ENCODE data around the gene ZNF14. TPM values are rescaled to one million over a fixed set of nuclear protein-coding genes. Genes with fewer than 3 reads are reported as not detected.

The ZNF14 gene
- total and polyA plus RNA-seq, 7 donors = 1.2 to 14.5 (median 7.8) TPM

DNA sequence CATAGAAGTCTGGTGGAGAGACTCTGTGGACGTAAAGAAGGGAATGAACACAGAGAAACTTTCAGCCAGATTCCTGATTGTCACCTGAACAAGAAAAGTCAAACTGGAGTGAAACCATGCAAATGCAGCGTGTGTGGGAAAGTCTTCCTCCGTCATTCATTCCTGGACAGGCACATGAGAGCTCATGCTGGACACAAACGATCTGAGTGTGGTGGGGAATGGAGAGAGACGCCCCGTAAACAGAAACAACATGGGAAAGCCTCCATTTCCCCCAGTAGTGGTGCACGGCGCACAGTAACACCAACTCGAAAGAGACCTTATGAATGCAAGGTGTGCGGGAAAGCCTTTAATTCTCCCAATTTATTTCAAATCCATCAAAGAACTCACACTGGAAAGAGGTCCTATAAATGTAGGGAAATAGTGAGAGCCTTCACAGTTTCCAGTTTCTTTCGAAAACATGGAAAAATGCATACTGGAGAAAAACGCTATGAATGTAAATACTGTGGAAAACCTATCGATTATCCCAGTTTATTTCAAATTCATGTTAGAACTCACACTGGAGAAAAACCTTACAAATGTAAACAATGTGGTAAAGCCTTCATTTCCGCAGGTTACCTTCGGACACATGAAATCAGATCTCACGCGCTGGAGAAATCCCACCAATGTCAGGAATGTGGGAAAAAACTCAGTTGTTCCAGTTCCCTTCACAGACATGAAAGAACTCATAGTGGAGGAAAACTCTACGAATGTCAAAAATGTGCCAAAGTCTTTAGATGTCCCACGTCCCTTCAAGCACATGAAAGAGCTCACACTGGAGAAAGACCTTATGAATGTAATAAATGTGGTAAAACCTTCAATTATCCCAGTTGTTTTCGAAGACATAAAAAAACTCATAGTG, 53.5 kb downstream of the ZNF14 start:
- WGBS, 2 donors = 97 to 98% methylated on average over 20 of the region's 20 CpGs
- DNase-seq = no peak
- H3K4me3 ChIP-seq = no peak overlapping the region
- H3K9me3 ChIP-seq = peaks cover 0 to 28% (median 0%) of the 10 kb centered on the region in 4 donors
- peaks cover 12 to 64% (median 31%) of the 10 kb centered on the region in 4 donors for H3K36me3 ChIP-seq
- H3K27me3 ChIP-seq = no peaks in the 10 kb centered on the region
- TF ChIP-seq EP300 (IDR thresholded peaks at IDR 0.05) = no peak
- no peak for TF ChIP-seq CTCF (IDR thresholded peaks at IDR 0.05)
- no peak for TF ChIP-seq POLR2AphosphoS5 (IDR thresholded peaks at IDR 0.05)
- no peak for TF ChIP-seq POLR2A (IDR thresholded peaks at IDR 0.05)
- H3K4me1 ChIP-seq = no peaks in the 10 kb centered on the region
- intact Hi-C loops (cut with DNase I) = no loop called here
- H3K27ac ChIP-seq = no peak overlapping the region

- peaks cover 0 to 28% (median 0%) of the 10 kb centered on the region in 4 donors for H3K9me3 ChIP-seq
- no peaks in the 10 kb centered on the region for H3K4me1 ChIP-seq
- no peaks in the 10 kb centered on the region for H3K27me3 ChIP-seq
- DNase-seq = no peak
- TF ChIP-seq EP300 (IDR thresholded peaks at IDR 0.05) = no peak
- no peak for TF ChIP-seq POLR2AphosphoS5 (IDR thresholded peaks at IDR 0.05)
- no peak for TF ChIP-seq CTCF (IDR thresholded peaks at IDR 0.05)
- no peak for TF ChIP-seq POLR2A (IDR thresholded peaks at IDR 0.05)
- peaks cover 12 to 69% (median 31%) of the 10 kb centered on the region in 4 donors for H3K36me3 ChIP-seq
- no peak overlapping the region for H3K4me3 ChIP-seq
- intact Hi-C loops (cut with DNase I) = no loop called here
- WGBS, 2 donors = 96 to 97% methylated on average over 7 of the region's 7 CpGs
- H3K27ac ChIP-seq = no peak overlapping the region
Observed at GRCh38 chr19:19677579-19677978, 55.3 kb downstream of the ZNF14 start.

DNA sequence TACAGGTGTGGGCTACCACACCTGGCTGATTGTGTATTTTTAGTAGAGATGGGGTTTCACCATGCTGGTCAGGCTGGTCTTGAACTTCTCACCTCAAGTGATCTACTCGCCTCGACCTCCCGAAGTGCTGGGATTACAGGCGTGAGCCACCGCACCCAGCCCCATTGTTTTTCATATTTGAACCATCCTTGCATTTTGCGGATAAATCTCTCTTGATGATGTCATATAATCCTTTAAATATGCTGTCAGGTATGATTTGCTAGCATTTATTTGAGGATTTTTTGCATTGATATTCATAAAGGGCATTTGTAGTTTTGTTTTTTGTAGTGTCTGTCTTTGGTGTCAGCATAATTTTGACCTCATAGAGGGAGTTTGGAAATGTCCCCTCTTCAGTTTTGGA, 58.6 kb downstream of the ZNF14 start:
- H3K27ac ChIP-seq = no peak overlapping the region
- H3K36me3 ChIP-seq = peaks cover 5 to 46% (median 18%) of the 10 kb centered on the region in 4 donors
- DNase-seq = no peak
- peaks cover 0 to 10% (median 9%) of the 10 kb centered on the region in 4 donors for H3K4me1 ChIP-seq
- intact Hi-C loops (cut with DNase I) = no loop called here
- no peak overlapping the region for H3K4me3 ChIP-seq
- TF ChIP-seq EP300 (IDR thresholded peaks at IDR 0.05) = no peak
- no peaks in the 10 kb centered on the region for H3K27me3 ChIP-seq
- WGBS, 2 donors = 96 to 98% methylated on average over 6 of the region's 6 CpGs
- H3K9me3 ChIP-seq = peaks cover 0 to 25% (median 0%) of the 10 kb centered on the region in 4 donors

- no peak overlapping the region for H3K27ac ChIP-seq
- H3K4me1 ChIP-seq = peaks cover 0 to 19% (median 16%) of the 10 kb centered on the region in 4 donors
- H3K9me3 ChIP-seq = peaks cover 0 to 11% (median 0%) of the 10 kb centered on the region in 4 donors
- peaks cover 0 to 32% (median 6%) of the 10 kb centered on the region in 4 donors for H3K36me3 ChIP-seq
- 90 to 100% methylated on average over 3 of the region's 3 CpGs for WGBS, 2 donors
- no peak overlapping the region for H3K4me3 ChIP-seq
- no peak for DNase-seq
- TF ChIP-seq POLR2AphosphoS5 (IDR thresholded peaks at IDR 0.05) (no peak), CTCF (IDR thresholded peaks at IDR 0.05) (no peak), EP300 (IDR thresholded peaks at IDR 0.05) (no peak), POLR2A (IDR thresholded peaks at IDR 0.05) (no peak)
- H3K27me3 ChIP-seq = no peaks in the 10 kb centered on the region
- intact Hi-C loops (cut with DNase I) = no loop called here
Observed at GRCh38 chr19:19672816-19673215, 60.1 kb downstream of the ZNF14 start.

- DNase-seq = no peak
- Histone ChIP-seq H3K27me3 (no peaks in the 10 kb centered on the region), H3K36me3 (peaks cover 0 to 9% (median 1%) of the 10 kb centered on the region in 4 donors), H3K9me3 (no peaks in the 10 kb centered on the region), H3K4me3 (no peak overlapping the region), H3K4me1 (peaks cover 0 to 21% (median 16%) of the 10 kb centered on the region in 4 donors), H3K27ac (no peak overlapping the region)
- WGBS, 2 donors = 78% methylated on average over 10 of the region's 10 CpGs
- intact Hi-C loops (cut with DNase I) = no loop called here
- no peak for TF ChIP-seq POLR2AphosphoS5 (IDR thresholded peaks at IDR 0.05)
- no peak for TF ChIP-seq POLR2A (IDR thresholded peaks at IDR 0.05)
- no peak for TF ChIP-seq CTCF (IDR thresholded peaks at IDR 0.05)
- no peak for TF ChIP-seq EP300 (IDR thresholded peaks at IDR 0.05)
Observed at GRCh38 chr19:19670070-19670551, 62.8 kb downstream of the ZNF14 start.

All from sigmoid colon (tissue), 7 donors.